ENCODE data around the gene LRRC7.

Gene LRRC7

GRCh38 chr1:70093250-70093975 is 525.7 kb downstream of the LRRC7 start:
- TF ChIP-seq, protein P1, sequence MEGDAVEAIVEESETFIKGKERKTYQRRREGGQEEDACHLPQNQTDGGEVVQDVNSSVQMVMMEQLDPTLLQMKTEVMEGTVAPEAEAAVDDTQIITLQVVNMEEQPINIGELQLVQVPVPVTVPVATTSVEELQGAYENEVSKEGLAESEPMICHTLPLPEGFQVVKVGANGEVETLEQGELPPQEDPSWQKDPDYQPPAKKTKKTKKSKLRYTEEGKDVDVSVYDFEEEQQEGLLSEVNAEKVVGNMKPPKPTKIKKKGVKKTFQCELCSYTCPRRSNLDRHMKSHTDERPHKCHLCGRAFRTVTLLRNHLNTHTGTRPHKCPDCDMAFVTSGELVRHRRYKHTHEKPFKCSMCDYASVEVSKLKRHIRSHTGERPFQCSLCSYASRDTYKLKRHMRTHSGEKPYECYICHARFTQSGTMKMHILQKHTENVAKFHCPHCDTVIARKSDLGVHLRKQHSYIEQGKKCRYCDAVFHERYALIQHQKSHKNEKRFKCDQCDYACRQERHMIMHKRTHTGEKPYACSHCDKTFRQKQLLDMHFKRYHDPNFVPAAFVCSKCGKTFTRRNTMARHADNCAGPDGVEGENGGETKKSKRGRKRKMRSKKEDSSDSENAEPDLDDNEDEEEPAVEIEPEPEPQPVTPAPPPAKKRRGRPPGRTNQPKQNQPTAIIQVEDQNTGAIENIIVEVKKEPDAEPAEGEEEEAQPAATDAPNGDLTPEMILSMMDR (IDR thresholded peaks at IDR 0.05; ENCODE audit: insufficient read depth, missing control alignments) = no peak
- FAIRE-seq = no peak
- no peak for DNase-seq (ENCODE audit: insufficient read length, low spot score)

- DNase-seq (ENCODE audit: insufficient read length, low spot score) = no peak
- TF ChIP-seq, protein P1 (IDR thresholded peaks at IDR 0.05; ENCODE audit: insufficient read depth, missing control alignments) = no peak
- no peak for FAIRE-seq
Observed at GRCh38 chr1:70101231-70101630, 533.5 kb downstream of the LRRC7 start.

- DNase-seq (ENCODE audit: insufficient read length, low spot score) (no peak), FAIRE-seq (no peak)
- TF ChIP-seq, protein P1 (IDR thresholded peaks at IDR 0.05; ENCODE audit: insufficient read depth, missing control alignments) = no peak
Observed at GRCh38 chr1:70101774-70102173, 534.1 kb downstream of the LRRC7 start.

DNA sequence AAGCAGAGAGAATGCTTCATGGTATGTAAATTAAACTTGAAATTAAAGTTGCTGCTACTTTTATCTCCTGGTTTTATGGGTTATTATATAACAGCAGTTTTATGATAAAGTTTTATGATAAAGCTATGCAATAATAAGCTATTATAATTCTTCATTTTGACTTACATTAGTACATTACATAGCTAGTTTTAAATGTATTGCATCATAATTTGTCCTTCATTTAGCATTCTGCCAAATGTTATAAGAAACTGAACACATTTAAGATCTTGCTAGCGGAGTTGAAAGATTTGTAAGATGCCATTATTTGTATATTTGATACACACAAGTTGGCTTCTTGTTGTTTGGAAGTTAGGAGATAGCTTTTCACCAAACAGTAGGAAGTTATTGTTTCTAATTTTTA is 536.0 kb downstream of the LRRC7 start:
- TF ChIP-seq, protein P1 (IDR thresholded peaks at IDR 0.05; ENCODE audit: insufficient read depth, missing control alignments) = no peak
- DNase-seq (ENCODE audit: insufficient read length, low spot score) = no peak
- FAIRE-seq = no peak

- no peak for FAIRE-seq
- DNase-seq (ENCODE audit: insufficient read length, low spot score) = no peak
- TF ChIP-seq, protein P1 (IDR thresholded peaks at IDR 0.05; ENCODE audit: insufficient read depth, missing control alignments) = no peak
Observed at GRCh38 chr1:70109241-70109640, 541.5 kb downstream of the LRRC7 start.

DNA sequence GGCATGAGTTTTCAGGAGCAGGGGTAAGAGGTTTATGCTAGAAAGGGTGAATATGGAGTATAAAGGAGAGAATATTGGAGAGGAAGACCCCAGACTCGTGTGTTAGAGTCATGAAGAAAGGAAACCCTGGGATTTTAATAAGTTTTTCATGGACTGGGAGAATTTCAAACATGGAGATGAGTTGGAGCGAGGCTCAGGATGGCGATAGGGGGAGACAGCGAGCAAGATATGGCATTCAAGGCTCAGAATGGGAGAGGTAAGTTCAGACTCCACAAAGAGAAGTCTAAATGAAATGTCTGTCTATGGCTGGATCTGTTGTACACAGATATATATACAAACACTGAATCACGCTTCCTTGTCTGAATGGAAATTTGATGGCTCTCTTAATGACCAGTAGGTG is 545.1 kb downstream of the LRRC7 start:
- FAIRE-seq (no peak), DNase-seq (ENCODE audit: insufficient read length, low spot score) (no peak)
- TF ChIP-seq, protein P1 (IDR thresholded peaks at IDR 0.05; ENCODE audit: insufficient read depth, missing control alignments) = no peak

DNA sequence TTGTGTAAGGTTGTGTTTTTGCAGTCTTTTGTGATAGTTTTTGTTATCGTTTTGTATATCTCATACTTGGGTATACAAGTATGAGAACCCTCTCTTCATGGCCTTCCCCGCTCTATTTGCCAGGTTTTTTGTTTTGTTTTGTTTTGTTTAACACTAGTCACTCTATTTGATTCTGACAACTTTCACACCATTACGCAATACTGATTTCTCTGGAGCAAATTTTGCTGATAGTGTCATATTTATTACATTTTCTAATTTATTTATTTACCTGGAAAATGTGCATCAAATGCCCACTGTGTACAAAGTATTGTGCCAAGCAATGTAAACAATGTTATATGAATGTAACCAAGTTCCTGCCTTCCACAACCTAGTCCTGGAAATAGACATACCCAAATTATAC is 547.6 kb downstream of the LRRC7 start:
- DNase-seq (ENCODE audit: insufficient read length, low spot score) (no peak), FAIRE-seq (no peak)
- TF ChIP-seq, protein P1 (IDR thresholded peaks at IDR 0.05; ENCODE audit: insufficient read depth, missing control alignments) = no peak

Measured in D721Med (cell line).